MG63 (cell line): ENCODE measurements around the gene FEZF2. TPM values are rescaled to one million over a fixed set of nuclear protein-coding genes. Genes with fewer than 3 reads are reported as not detected.
A peak's percentile ranks its signal among the peaks of the same experiment; 100 is the strongest.

Experiments
- DNase-seq: peaks from one replicate; pipeline ENCODE4 v3.0.0-alpha.2; 2020
- H3K27me3 ChIP-seq: fragments of 250-450 bp; sonication (Bioruptor Pico); 2 replicates; pipeline ENCODE4 v1.5.1; 2020; ENCODE audit warnings: mild to moderate bottlenecking, moderate library complexity
- H3K36me3 ChIP-seq: fragments of 250-450 bp; sonication (Bioruptor Pico); 2 replicates; pipeline ENCODE4 v1.5.1; 2020; ENCODE audit warnings: mild to moderate bottlenecking, moderate library complexity
- H3K4me3 ChIP-seq: fragments of 250-450 bp; sonication (Bioruptor Pico); 2 replicates; pipeline ENCODE4 v1.5.1; 2020; ENCODE audit warnings: mild to moderate bottlenecking, moderate library complexity
- H3K9me3 ChIP-seq: fragments of 250-450 bp; sonication (Bioruptor Pico); 2 replicates; pipeline ENCODE4 v1.5.1; 2020; ENCODE audit warnings: mild to moderate bottlenecking, moderate library complexity
- total RNA-seq: library from RNA; depleted of rRNA; stranded (reverse); fragments of >200 nt; shearing (Covaris generic); gene quantifications from 2 replicates; pipeline ENCODE4 v1.2.3, GENCODE V29; 2014; ENCODE audit warnings: low replicate concordance

The FEZF2 gene
- total RNA-seq, 1 experiment from 2014 or later, result not detected

GRCh38 chr3:62376454-62376720 is 3.0 kb upstream of the FEZF2 start:
- Histone ChIP-seq H3K27me3 (peaks cover 35% of the 10 kb centered on the region), H3K36me3 (no peaks in the 10 kb centered on the region), H3K4me3 (no peak overlapping the region), H3K9me3 (no peaks in the 10 kb centered on the region)
- DNase-seq, result no peak

GRCh38 chr3:62375655-62376453 is 2.5 kb upstream of the FEZF2 start:
- H3K27me3 ChIP-seq, result peaks cover 40% of the 10 kb centered on the region
- no peak overlapping the region for H3K4me3 ChIP-seq
- no peaks in the 10 kb centered on the region for H3K36me3 ChIP-seq
- DNase-seq, result no peak
- no peaks in the 10 kb centered on the region for H3K9me3 ChIP-seq

GRCh38 chr3:62374341-62375218 is 1.2 kb upstream of the FEZF2 start:
- H3K9me3 ChIP-seq, result no peaks in the 10 kb centered on the region
- no peak for DNase-seq
- peaks cover 35% of the 10 kb centered on the region for H3K27me3 ChIP-seq
- no peaks in the 10 kb centered on the region for H3K36me3 ChIP-seq
- H3K4me3 ChIP-seq, result 0 out of 2 replicates have a peak overlapping the region, but pooled peaks have one; percentile 15

GRCh38 chr3:62373714-62374333 is 474 bp upstream of the FEZF2 start:
- no peak for DNase-seq
- Histone ChIP-seq H3K36me3 (no peaks in the 10 kb centered on the region), H3K9me3 (no peaks in the 10 kb centered on the region), H3K27me3 (peaks cover 27% of the 10 kb centered on the region), H3K4me3 (0 out of 2 replicates have a peak overlapping the region, but pooled peaks have one; percentile 15)

GRCh38 chr3:62372621-62373041 is 719 bp downstream of the FEZF2 start:
- peaks cover 25% of the 10 kb centered on the region for H3K27me3 ChIP-seq
- no peaks in the 10 kb centered on the region for H3K9me3 ChIP-seq
- DNase-seq, result no peak
- H3K4me3 ChIP-seq, result no peak overlapping the region
- H3K36me3 ChIP-seq, result no peaks in the 10 kb centered on the region

GRCh38 chr3:62371720-62372591 is 1.4 kb downstream of the FEZF2 start:
- peaks cover 25% of the 10 kb centered on the region for H3K27me3 ChIP-seq
- DNase-seq, result no peak
- no peaks in the 10 kb centered on the region for H3K36me3 ChIP-seq
- no peak overlapping the region for H3K4me3 ChIP-seq
- H3K9me3 ChIP-seq, result no peaks in the 10 kb centered on the region

GRCh38 chr3:62370858-62371719 is 2.3 kb downstream of the FEZF2 start:
- DNase-seq, result no peak
- Histone ChIP-seq H3K36me3 (no peaks in the 10 kb centered on the region), H3K9me3 (no peaks in the 10 kb centered on the region), H3K27me3 (peaks cover 25% of the 10 kb centered on the region), H3K4me3 (no peak overlapping the region)

- Histone ChIP-seq H3K27me3 (peaks cover 25% of the 10 kb centered on the region), H3K9me3 (no peaks in the 10 kb centered on the region), H3K4me3 (no peak overlapping the region), H3K36me3 (no peaks in the 10 kb centered on the region)
- DNase-seq, result no peak
These were observed 3.1 kb downstream of the FEZF2 start for GRCh38 chr3:62370112-62370857.

GRCh38 chr3:62369476-62369743 is 3.9 kb downstream of the FEZF2 start:
- DNase-seq, result no peak
- H3K36me3 ChIP-seq, result no peaks in the 10 kb centered on the region
- H3K4me3 ChIP-seq, result no peak overlapping the region
- H3K9me3 ChIP-seq, result no peaks in the 10 kb centered on the region
- peaks cover 25% of the 10 kb centered on the region for H3K27me3 ChIP-seq

GRCh38 chr3:62368705-62369475 is 4.5 kb downstream of the FEZF2 start:
- H3K9me3 ChIP-seq, result no peaks in the 10 kb centered on the region
- no peak for DNase-seq
- H3K27me3 ChIP-seq, result peaks cover 24% of the 10 kb centered on the region
- no peaks in the 10 kb centered on the region for H3K36me3 ChIP-seq
- no peak overlapping the region for H3K4me3 ChIP-seq

- Histone ChIP-seq H3K4me3 (no peak overlapping the region), H3K27me3 (peaks cover 20% of the 10 kb centered on the region), H3K36me3 (no peaks in the 10 kb centered on the region), H3K9me3 (no peaks in the 10 kb centered on the region)
- no peak for DNase-seq
These were observed 5.1 kb downstream of the FEZF2 start for GRCh38 chr3:62368290-62368704.

GRCh38 chr3:62367763-62368195 is 5.6 kb downstream of the FEZF2 start:
- H3K4me3 ChIP-seq, result no peak overlapping the region
- H3K36me3 ChIP-seq, result no peaks in the 10 kb centered on the region
- DNase-seq, result no peak
- H3K9me3 ChIP-seq, result no peaks in the 10 kb centered on the region
- peaks cover 20% of the 10 kb centered on the region for H3K27me3 ChIP-seq

- H3K36me3 ChIP-seq, result no peaks in the 10 kb centered on the region
- no peaks in the 10 kb centered on the region for H3K9me3 ChIP-seq
- H3K27me3 ChIP-seq, result peaks cover 6% of the 10 kb centered on the region
- DNase-seq, result no peak
- no peak overlapping the region for H3K4me3 ChIP-seq
These were observed 7.2 kb downstream of the FEZF2 start for GRCh38 chr3:62366126-62366484.

- no peak overlapping the region for H3K4me3 ChIP-seq
- H3K27me3 ChIP-seq, result peaks cover 3% of the 10 kb centered on the region; the same call in 1 of the 2 replicates
- DNase-seq, result no peak
- H3K9me3 ChIP-seq, result no peaks in the 10 kb centered on the region
- H3K36me3 ChIP-seq, result no peaks in the 10 kb centered on the region
These were observed 7.8 kb downstream of the FEZF2 start for GRCh38 chr3:62365391-62366125.
